ENCODE results near the gene KLHDC4. TPM values are rescaled to one million over a fixed set of nuclear protein-coding genes. Genes with fewer than 3 reads are reported as not detected.

The KLHDC4 gene
- total and polyA plus RNA-seq, 7 donors = 9.2 to 19.7 (median 14.7) TPM

DNA sequence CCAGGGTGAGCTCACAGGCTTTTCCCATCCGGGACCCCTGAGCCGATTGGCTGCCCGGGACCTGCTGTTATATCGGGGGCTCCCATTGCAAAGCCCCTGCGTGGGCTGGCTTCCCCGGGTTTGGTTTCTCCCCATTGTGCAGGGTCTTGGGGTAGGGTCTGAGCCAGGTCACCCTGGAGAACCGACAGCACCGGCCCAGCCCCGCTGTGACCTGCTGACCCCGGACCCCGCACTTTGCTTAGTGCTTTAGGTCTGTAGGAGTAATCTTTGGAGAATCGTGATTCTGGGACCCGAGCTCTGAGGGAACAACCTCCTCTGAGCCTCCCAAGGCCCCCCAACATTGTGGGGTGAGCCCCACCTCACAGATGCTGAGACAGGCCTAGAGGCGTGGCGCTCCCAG, 100.6 kb downstream of the KLHDC4 start:
- H3K27me3 ChIP-seq (ENCODE audit: insufficient read depth in 3 of 3, low read length in 2 of 3) = peaks cover 0 to 50% (median 16%) of the 10 kb centered on the region in 3 donors
- no peak overlapping the region for H3K4me3 ChIP-seq

DNA sequence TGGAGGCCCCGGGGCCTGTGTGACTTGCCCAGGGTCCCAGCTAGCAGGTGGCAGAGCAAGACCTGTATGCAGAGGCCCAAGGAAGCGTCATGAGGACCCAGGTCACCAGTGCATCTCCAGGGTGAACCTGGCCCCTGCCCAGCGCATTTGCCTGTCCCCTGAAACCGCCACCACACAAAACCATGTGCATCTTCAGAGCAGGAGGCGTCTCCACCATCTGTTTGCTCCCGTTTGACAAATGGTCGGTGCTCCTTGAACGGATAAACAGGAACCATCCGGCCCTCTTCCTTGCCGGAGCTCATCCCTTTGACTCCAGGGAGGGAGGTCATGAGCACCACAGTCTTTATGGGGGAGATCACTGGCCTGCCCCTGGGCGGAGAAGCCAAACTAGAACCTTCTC, 101.0 kb downstream of the KLHDC4 start:
- TF ChIP-seq, protein P1, sequence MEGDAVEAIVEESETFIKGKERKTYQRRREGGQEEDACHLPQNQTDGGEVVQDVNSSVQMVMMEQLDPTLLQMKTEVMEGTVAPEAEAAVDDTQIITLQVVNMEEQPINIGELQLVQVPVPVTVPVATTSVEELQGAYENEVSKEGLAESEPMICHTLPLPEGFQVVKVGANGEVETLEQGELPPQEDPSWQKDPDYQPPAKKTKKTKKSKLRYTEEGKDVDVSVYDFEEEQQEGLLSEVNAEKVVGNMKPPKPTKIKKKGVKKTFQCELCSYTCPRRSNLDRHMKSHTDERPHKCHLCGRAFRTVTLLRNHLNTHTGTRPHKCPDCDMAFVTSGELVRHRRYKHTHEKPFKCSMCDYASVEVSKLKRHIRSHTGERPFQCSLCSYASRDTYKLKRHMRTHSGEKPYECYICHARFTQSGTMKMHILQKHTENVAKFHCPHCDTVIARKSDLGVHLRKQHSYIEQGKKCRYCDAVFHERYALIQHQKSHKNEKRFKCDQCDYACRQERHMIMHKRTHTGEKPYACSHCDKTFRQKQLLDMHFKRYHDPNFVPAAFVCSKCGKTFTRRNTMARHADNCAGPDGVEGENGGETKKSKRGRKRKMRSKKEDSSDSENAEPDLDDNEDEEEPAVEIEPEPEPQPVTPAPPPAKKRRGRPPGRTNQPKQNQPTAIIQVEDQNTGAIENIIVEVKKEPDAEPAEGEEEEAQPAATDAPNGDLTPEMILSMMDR (IDR thresholded peaks at IDR 0.05) = no peak
- no peaks in the 10 kb centered on the region for H3K36me3 ChIP-seq (ENCODE audit: insufficient read depth in 1 of 2, low read depth in 1 of 2)
- no peak overlapping the region for H3K27ac ChIP-seq
- no peaks in the 10 kb centered on the region for H3K9me3 ChIP-seq
- 45 to 57% (median 47%) methylated on average over 11 of the region's 11 CpGs for WGBS, 3 donors
- H3K4me3 ChIP-seq = no peak overlapping the region
- peaks cover 0 to 53% (median 16%) of the 10 kb centered on the region in 3 donors for H3K27me3 ChIP-seq (ENCODE audit: insufficient read depth in 3 of 3, low read length in 2 of 3)
- DNase-seq (no peak), ATAC-seq (no peak)
- no peaks in the 10 kb centered on the region for H3K4me1 ChIP-seq
- intact Hi-C loops (cut with DNase I) = no loop called here

More for the DNA sequence above, 100.6 kb downstream of the KLHDC4 start:
- H3K9me3 ChIP-seq = no peaks in the 10 kb centered on the region
- H3K36me3 ChIP-seq (ENCODE audit: insufficient read depth in 1 of 2, low read depth in 1 of 2) = no peaks in the 10 kb centered on the region
- 79 to 85% (median 83%) methylated on average over 15 of the region's 15 CpGs for WGBS, 3 donors
- no peak for ATAC-seq
- TF ChIP-seq, protein P1 (IDR thresholded peaks at IDR 0.05) = no peak
- no peaks in the 10 kb centered on the region for H3K4me1 ChIP-seq
- DNase-seq = no peak
- intact Hi-C loops (cut with DNase I) = no loop called here
- H3K27ac ChIP-seq = no peak overlapping the region

DNA sequence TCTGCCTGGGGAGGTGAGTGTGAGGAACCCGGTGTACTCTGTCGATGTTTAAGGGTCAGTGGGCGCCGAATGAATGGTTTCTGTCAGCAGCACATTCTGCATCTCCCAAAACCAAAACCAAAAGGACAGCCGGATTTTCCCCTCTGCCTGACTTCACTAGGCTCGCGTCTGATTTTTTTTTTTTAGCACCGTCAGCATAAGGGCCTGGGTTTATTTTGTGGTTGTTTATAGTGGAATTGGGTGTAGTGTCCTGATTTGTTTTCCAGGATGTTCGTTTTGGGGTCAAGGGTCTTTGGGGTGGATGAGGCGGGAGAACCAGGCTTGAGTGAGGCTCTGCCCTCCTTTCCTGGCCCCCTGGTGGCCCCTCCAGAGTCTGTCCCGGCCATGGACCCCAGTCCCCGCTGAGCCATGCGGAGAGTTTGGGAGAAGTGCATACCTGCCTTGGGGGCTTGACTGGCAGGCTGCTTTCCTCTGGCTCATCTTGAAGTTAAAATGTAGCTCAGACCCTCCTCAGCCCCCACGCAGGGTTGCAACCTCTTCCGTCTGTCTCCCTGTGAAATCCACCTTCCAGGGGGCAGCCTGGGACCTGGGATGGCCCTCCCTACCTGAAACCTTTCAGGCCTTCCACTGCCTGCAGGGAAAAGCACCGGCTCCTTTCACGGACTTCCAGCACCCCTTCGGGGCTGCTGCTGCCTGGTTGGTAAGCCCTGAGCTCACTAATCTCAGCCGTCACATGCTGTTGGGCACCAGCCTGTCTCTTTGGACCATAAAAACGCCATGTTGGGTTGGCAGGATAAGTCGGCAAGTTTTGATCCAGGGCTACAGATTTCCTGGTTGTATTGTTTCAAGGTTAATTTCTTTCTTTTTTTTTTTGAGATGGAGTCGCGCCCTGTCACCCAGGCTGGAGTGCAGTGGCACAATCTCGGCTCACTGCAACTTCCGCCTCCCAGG, 103.3 kb downstream of the KLHDC4 start:
- H3K4me3 ChIP-seq = no peak overlapping the region
- DNase-seq (no peak), ATAC-seq (no peak)
- intact Hi-C loops (cut with DNase I) = no loop called here
- no peaks in the 10 kb centered on the region for H3K9me3 ChIP-seq
- no peaks in the 10 kb centered on the region for H3K4me1 ChIP-seq
- H3K36me3 ChIP-seq (ENCODE audit: insufficient read depth in 1 of 2, low read depth in 1 of 2) = no peaks in the 10 kb centered on the region
- TF ChIP-seq, protein P1 (IDR thresholded peaks at IDR 0.05) = no peak
- WGBS, 3 donors = 79 to 80% (median 79%) methylated on average over 24 to 25 of the region's 25 CpGs
- no peak overlapping the region for H3K27ac ChIP-seq
- H3K27me3 ChIP-seq (ENCODE audit: insufficient read depth in 3 of 3, low read length in 2 of 3) = peaks cover 0 to 60% (median 21%) of the 10 kb centered on the region in 3 donors

DNA sequence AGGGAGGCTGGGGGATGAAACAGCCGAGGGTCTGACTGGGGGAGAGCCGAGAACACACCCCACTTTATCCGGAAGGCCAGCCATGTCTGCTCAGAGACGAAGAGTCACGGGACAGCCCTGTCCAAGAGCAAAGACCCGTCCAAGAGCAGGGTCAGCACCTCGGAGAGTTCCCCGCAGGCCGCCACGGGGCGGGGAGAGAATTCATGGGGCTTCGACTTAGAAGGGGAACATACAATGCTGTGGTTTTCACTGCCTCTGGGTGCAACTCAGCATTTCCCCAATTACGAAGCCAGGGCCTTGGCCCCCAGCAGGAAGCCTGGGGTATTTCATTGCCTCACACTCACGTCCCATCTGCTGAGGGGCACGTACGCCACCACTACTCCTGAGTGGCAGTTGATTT, 104.2 kb downstream of the KLHDC4 start:
- Histone ChIP-seq H3K4me1 (no peaks in the 10 kb centered on the region), H3K27ac (no peak overlapping the region), H3K9me3 (no peaks in the 10 kb centered on the region), H3K4me3 (no peak overlapping the region), H3K27me3 (ENCODE audit: insufficient read depth in 3 of 3, low read length in 2 of 3) (peaks cover 0 to 66% (median 17%) of the 10 kb centered on the region in 3 donors), H3K36me3 (ENCODE audit: insufficient read depth in 1 of 2, low read depth in 1 of 2) (no peaks in the 10 kb centered on the region)
- DNase-seq (peak in 1 of 2 donors; percentile 35), ATAC-seq (no peak)
- intact Hi-C loops (cut with DNase I) = no loop called here
- 7 to 10% (median 10%) methylated on average over 16 of the region's 16 CpGs for WGBS, 3 donors
- TF ChIP-seq, protein P1 (IDR thresholded peaks at IDR 0.05) = no peak

Measured in psoas muscle (tissue), 8 donors.